ENCODE results near the gene RPLP1. TPM values are rescaled to one million over a fixed set of nuclear protein-coding genes. Genes with fewer than 3 reads are reported as not detected.
A peak's percentile ranks its signal among the peaks of the same experiment; 100 is the strongest.

The RPLP1 gene
- total RNA-seq, 1 donor: 73.8 TPM

- DNase-seq (ENCODE audit: low read depth): no peak
- no peak overlapping the region for H3K4me3 ChIP-seq (ENCODE audit: low read depth, low read length)
- TF ChIP-seq, protein P1, sequence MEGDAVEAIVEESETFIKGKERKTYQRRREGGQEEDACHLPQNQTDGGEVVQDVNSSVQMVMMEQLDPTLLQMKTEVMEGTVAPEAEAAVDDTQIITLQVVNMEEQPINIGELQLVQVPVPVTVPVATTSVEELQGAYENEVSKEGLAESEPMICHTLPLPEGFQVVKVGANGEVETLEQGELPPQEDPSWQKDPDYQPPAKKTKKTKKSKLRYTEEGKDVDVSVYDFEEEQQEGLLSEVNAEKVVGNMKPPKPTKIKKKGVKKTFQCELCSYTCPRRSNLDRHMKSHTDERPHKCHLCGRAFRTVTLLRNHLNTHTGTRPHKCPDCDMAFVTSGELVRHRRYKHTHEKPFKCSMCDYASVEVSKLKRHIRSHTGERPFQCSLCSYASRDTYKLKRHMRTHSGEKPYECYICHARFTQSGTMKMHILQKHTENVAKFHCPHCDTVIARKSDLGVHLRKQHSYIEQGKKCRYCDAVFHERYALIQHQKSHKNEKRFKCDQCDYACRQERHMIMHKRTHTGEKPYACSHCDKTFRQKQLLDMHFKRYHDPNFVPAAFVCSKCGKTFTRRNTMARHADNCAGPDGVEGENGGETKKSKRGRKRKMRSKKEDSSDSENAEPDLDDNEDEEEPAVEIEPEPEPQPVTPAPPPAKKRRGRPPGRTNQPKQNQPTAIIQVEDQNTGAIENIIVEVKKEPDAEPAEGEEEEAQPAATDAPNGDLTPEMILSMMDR (IDR thresholded peaks at IDR 0.05; ENCODE audit: insufficient read depth, low read depth, low read length): no peak
Measured at GRCh38 chr15:69479971-69480370, 27.4 kb downstream of the RPLP1 start.

DNA sequence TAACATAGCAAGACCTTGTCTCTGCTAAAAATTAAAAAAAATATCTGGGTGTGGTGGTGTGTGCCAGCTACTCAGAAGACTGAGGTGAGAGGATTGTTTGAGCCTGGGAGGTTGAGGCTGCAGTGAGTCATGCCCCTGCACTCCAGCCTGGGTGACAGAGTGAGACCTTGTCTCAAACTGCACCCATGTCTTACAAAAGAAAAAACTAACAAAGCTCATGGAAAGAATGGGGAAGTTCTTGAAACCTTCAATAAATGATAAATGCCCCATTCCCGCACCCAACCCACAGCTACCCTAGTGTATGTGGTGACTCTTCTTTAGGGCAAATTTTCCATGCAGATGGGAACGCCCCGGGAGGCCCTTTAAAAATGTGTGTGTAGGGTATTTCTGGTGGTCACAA is 28.3 kb downstream of the RPLP1 start:
- TF ChIP-seq, protein P1 (IDR thresholded peaks at IDR 0.05; ENCODE audit: insufficient read depth, low read depth, low read length): no peak
- no peak for DNase-seq (ENCODE audit: low read depth)
- H3K4me3 ChIP-seq (ENCODE audit: low read depth, low read length): no peak overlapping the region

DNA sequence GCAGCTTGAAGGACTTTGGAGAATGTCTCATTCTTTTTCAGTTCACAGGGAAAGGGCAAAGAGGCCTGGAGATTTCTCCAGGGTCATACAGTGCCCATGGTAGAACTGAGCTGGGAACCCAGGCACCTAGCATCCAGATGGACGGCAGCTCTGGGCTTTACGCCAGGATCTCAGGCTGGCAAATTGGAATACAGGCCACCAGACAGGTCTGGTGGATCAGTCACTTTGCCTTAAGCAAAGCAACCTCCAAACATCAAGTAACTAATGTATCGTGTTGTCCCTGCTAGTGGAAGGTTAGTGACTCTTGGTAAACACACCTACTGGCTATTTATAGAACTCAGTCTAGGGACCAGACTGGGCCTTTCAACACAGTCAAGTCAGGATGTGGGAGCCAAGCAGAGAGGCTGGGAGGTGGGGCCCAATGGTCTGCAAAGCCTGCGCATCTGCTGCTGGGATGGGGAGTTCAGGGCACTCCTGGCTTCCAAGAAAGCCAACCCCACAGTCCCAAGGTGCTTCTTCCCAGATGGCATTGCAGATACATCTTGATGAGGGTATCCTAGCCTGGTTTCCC is 30.2 kb downstream of the RPLP1 start:
- TF ChIP-seq, protein P1 (IDR thresholded peaks at IDR 0.05; ENCODE audit: insufficient read depth, low read depth, low read length): no peak
- no peak overlapping the region for H3K4me3 ChIP-seq (ENCODE audit: low read depth, low read length)
- no peak for DNase-seq (ENCODE audit: low read depth)

DNA sequence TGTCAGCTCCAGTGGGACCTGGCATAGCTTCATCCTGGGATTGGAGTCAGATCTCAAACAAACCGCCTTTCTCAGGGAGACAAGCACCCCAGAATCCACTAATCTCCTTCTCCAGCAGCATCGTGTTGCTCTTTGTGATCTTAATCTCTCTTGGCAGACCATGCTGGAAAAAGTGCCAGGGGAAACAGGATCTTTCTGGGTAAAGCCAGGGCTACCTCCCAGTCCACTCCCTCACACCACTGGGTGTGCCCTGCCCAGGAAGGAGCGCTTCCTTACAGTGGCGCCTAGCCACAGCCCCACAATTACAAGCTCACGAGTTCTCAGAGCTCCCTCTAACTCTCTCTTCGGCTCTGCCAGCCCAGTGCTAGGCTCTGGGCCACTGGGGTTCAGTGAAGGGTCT is 32.2 kb downstream of the RPLP1 start:
- TF ChIP-seq, protein P1 (IDR thresholded peaks at IDR 0.05; ENCODE audit: insufficient read depth, low read depth, low read length): no peak
- H3K4me3 ChIP-seq (ENCODE audit: low read depth, low read length): no peak overlapping the region
- no peak for DNase-seq (ENCODE audit: low read depth)

DNA sequence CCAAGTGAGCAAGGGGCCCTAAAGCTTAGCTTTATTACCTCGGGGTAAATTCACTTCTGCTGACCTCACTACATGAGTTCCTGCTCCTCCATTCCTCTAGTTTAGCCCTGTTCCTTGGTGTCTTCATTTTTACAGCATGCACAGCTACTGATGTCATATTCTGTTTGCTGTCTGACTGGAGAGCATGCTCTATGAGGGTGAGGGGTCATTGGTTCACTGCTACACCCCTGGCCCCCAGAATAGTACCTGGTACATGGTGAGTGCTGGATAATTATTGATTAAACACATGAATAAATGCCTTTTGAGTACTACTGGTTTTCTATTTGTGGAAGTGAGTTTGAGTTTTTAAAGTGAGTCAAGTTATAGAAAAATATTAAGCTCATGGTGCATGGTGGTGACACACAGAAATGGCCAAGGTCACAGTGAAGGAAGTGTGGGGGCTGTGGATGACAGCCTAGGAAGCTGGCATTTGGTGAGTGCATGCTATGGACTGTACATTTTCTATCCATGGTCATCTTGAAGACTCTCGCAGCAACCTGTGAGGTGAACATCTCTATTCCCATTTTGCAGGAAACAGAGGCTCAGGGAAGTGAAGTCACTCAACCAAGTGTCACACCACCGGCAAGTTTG is 34.0 kb downstream of the RPLP1 start:
- TF ChIP-seq, protein P1 (IDR thresholded peaks at IDR 0.05; ENCODE audit: insufficient read depth, low read depth, low read length): no peak
- no peak overlapping the region for H3K4me3 ChIP-seq (ENCODE audit: low read depth, low read length)

GRCh38 chr15:69489073-69489571 is 36.5 kb downstream of the RPLP1 start:
- peak; percentile 12 for DNase-seq (ENCODE audit: low read depth)
- TF ChIP-seq, protein P1 (IDR thresholded peaks at IDR 0.05; ENCODE audit: insufficient read depth, low read depth, low read length): no peak
- no peak overlapping the region for H3K4me3 ChIP-seq (ENCODE audit: low read depth, low read length)

More for the DNA sequence above, 34.0 kb downstream of the RPLP1 start:
- no peak for DNase-seq (ENCODE audit: low read depth)
